ENCODE measurements around the gene P2RY2.

- TF ChIP-seq SREBF2 (CRISPR knock-in tag; IDR thresholded peaks at IDR 0.05) (no peak), POLR2AphosphoS5 (IDR thresholded peaks at IDR 0.05; ENCODE audit: control insufficient read depth, insufficient read depth, low read depth, low read length) (no peak), ZKSCAN8 (CRISPR knock-in tag; IDR thresholded peaks at IDR 0.05) (no peak), RCOR1 (IDR thresholded peaks at IDR 0.05; ENCODE audit: borderline replicate concordance in 1 of 2, low read depth in 2 of 2, low read length in 2 of 2) (no peak)
These were observed 45.6 kb downstream of the P2RY2 start for GRCh38 chr11:73263640-73264039.

All from K562 (cell line).